GM12878 (cell line): ENCODE results near the gene TRIM25.

Experiments used
- ASH2L ChIP-seq: fragments of 300-600, 200-600 bp; sonication (generic); IDR thresholded peaks from 2 replicates; pipeline ENCODE4 v1.6.1; 2017; ENCODE audit warnings: low read depth, mild to moderate bottlenecking, borderline replicate concordance
- CBX5 ChIP-seq: sonication (generic); IDR thresholded peaks from 2 replicates; pipeline ENCODE4 v1.6.1; 2016; ENCODE audit warnings: low read depth, moderate library complexity, mild to moderate bottlenecking, inconsistent platforms
- CTCF ChIP-seq, 3 experiments: IDR thresholded peaks in 2 of 3; conservative IDR thresholded peaks in 1 of 3; 2 replicates each; pipeline ENCODE4 v1.5.1; 2011; ENCODE audit warnings: low read depth in 3 of 3, low read length in 3 of 3, mild to moderate bottlenecking in 3 of 3, control low read depth in 2 of 3, moderate library complexity in 2 of 3, inconsistent platforms in 1 of 3, mixed read lengths in 1 of 3; ENCODE audit not compliant: control insufficient read depth in 2 of 3, insufficient read depth in 1 of 3; ENCODE audit errors: extremely low read depth in 1 of 3
- EZH2 ChIP-seq: IDR thresholded peaks from 2 replicates; pipeline ENCODE4 v1.6.1; 2012; ENCODE audit warnings: low read depth, mild to moderate bottlenecking, control low read depth, inconsistent platforms, low read length, borderline replicate concordance; ENCODE audit not compliant: control insufficient read depth
- IRF4 ChIP-seq: IDR thresholded peaks from 2 replicates; pipeline ENCODE4 v1.6.1; 2011; ENCODE audit warnings: low read depth, low read length
- MXI1 ChIP-seq: fragments of 150-350 bp; IDR thresholded peaks from 2 replicates; pipeline ENCODE4 v1.6.1; 2011; ENCODE audit warnings: low read depth, mild to moderate bottlenecking, inconsistent platforms, low read length, improper control_type of control experiment
- MYB ChIP-seq: fragments of 150-350 bp; IDR thresholded peaks from 2 replicates; pipeline ENCODE4 v1.6.1; 2014; ENCODE audit warnings: mild to moderate bottlenecking, low read depth, low read length, borderline replicate concordance
- PKNOX1 ChIP-seq: fragments of 450-650 bp; IDR thresholded peaks from 2 replicates; pipeline ENCODE4 v1.6.1; 2016; ENCODE audit warnings: mild to moderate bottlenecking
- ZNF274 ChIP-seq: IDR thresholded peaks from one replicate; pipeline ENCODE4 v1.8.0; 2011; ENCODE audit not compliant: insufficient read length, insufficient read depth

GRCh38 chr17:56890390-56890789 is 23.5 kb downstream of the TRIM25 start:
- TF ChIP-seq ZNF274 (no peak), CTCF (IDR thresholded peaks at IDR 0.05 in 2 of 3, conservative IDR thresholded peaks at IDR 0.05 in 1 of 3; ENCODE audit: control insufficient read depth in 2 of 3, extremely low read depth in 1 of 3, insufficient read depth in 1 of 3, low read depth in 3 of 3, low read length in 3 of 3) (no peak), CBX5 (no peak), MYB (no peak), ASH2L (no peak), IRF4 (no peak), MXI1 (no peak), EZH2 (no peak), PKNOX1 (no peak)
